Ectodermal cell (in vitro differentiated cells): ENCODE data around the gene EGFL8.

ENCODE experiments used
- H3K27ac ChIP-seq: 2 replicates; pipeline ENCODE4 v1.7.0; 2013; ENCODE audit warnings: mild to moderate bottlenecking, low read depth, low read length; ENCODE audit not compliant: insufficient read depth, poor library complexity, severe bottlenecking
- H3K27me3 ChIP-seq: 2 replicates; pipeline ENCODE4 v1.7.0; 2013; ENCODE audit warnings: mild to moderate bottlenecking, low read length; ENCODE audit not compliant: insufficient read depth, control insufficient read depth, poor library complexity, severe bottlenecking
- H3K36me3 ChIP-seq: one replicate; pipeline ENCODE4 v1.7.0; 2013; ENCODE audit warnings: low read length; ENCODE audit not compliant: control insufficient read depth, insufficient read depth
- H3K4me1 ChIP-seq: one replicate; pipeline ENCODE4 v1.7.0; 2013; ENCODE audit warnings: low read length; ENCODE audit not compliant: control insufficient read depth, insufficient read depth
- H3K4me3 ChIP-seq: 2 replicates; pipeline ENCODE4 v1.7.0; 2013; ENCODE audit warnings: low read depth, low read length, control low read depth; ENCODE audit not compliant: insufficient read depth
- H3K9me3 ChIP-seq: 2 replicates; pipeline ENCODE4 v1.7.0; 2013; ENCODE audit warnings: mild to moderate bottlenecking, low read length, moderate library complexity; ENCODE audit not compliant: control insufficient read depth
- WGBS, 2 experiments: methylation state at CpG; one replicate each; pipeline ENCODE4 v1.1.7; 2013; ENCODE audit warnings: missing lambda C conversion rate in 2 of 2; 5-methylcytosine and 5-hydroxymethylcytosine counted together

EGFL8 gene

GRCh38 chr6:32127717-32128592 is 36.4 kb upstream of the EGFL8 start, which contains the start of gene ATF6B:
Gene ATF6B (minus strand): TSS chr6:32128246. CDS start chr6:32128207, 39 bp downstream.
- peaks cover 24% of the 10 kb centered on the region for H3K4me1 ChIP-seq
- 0% methylated on average over 44 of the region's 44 CpGs for WGBS, 2 experiments

DNA sequence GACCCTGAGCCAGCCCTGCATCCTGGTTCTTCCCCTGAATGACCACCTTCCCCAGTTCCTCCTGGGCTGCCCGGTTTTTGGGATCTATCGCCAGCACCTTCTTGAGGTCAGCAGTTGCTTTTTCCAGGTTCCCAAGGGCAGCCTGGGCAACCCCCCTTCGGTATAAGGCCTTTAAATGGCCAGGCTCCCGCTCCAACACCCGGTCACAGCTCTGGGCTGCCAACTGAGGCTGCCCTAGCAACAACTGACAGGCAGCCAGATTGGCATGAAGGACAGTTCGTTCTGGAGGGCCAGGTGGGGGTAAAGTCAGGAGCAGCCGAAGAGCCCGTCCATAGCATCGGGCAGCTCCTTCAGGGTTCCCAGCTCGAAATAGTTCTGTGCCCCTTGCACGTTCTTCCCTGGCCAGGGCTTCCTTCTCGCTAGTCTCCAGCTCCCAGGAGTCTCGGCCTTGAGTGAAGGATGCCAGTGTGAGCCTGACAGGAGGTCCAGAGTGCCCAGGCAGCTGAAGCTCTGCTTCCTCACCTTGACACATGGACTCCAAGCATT is 35.6 kb upstream of the EGFL8 start:
- H3K9me3 ChIP-seq: no peaks in the 10 kb centered on the region
- H3K36me3 ChIP-seq: no peaks in the 10 kb centered on the region
- peaks cover 24% of the 10 kb centered on the region for H3K4me1 ChIP-seq
- WGBS, 2 experiments: 88 to 91% methylated on average over 13 of the region's 13 CpGs
- peaks cover under 1% of the 10 kb centered on the region for H3K27me3 ChIP-seq
- peak overlapping the region; percentile 96 for H3K4me3 ChIP-seq
- H3K27ac ChIP-seq: no peak overlapping the region

More at GRCh38 chr6:32127717-32128592, 36.4 kb upstream of the EGFL8 start, which contains the start of gene ATF6B:
- Histone ChIP-seq H3K9me3 (no peaks in the 10 kb centered on the region), H3K36me3 (no peaks in the 10 kb centered on the region), H3K4me3 (peak within 1 kb of the TSS; percentile 96), H3K27me3 (no peaks in the 10 kb centered on the region), H3K27ac (peak within 1 kb of the TSS; percentile 94)

DNA sequence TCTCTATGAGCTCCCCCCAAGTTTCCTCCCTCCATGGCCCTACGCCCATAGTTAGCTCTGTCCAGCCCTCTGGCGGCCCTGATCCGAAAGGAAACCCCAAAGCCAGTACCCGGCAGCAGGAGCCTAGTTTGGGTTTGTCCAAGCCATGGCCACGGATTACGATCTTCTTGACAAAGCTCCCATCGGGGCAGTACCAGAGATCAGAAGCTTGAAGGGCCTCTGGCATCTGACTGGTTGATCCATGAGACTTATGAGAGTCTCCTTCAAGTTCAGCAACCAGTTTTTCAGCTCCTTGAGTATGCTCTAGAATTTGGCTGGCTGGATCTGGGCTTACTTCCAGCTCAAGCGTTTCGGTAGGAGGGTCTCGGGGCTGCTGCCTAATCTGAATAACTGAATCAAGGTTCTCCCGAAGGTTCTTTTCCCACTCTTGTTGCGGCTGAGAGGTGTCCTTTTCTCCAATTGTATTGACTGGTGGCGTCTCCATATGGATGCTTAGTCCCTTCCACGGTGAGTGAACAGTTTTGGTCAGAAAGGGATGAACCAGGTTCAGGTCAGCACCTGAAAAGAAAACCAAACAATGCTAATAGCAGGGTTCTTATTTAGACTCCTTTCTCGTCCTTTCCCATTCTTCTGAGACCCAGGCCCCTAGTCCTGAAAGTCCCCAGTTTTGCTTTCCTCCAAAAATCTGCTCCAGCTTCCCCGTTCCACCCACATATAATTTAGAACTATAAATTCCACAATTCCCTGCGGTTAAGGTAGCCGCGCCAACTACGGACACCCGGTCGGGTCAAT is 34.9 kb upstream of the EGFL8 start:
- H3K4me3 ChIP-seq: peak overlapping the region; percentile 96
- 47% methylated on average over 22 of the region's 22 CpGs for WGBS, 2 experiments
- peak overlapping the region; percentile 44 for H3K27ac ChIP-seq
- H3K9me3 ChIP-seq: no peaks in the 10 kb centered on the region
- H3K4me1 ChIP-seq: peaks cover 24% of the 10 kb centered on the region
- no peaks in the 10 kb centered on the region for H3K36me3 ChIP-seq
- H3K27me3 ChIP-seq: peaks cover 4% of the 10 kb centered on the region

- Histone ChIP-seq H3K27me3 (peaks cover 4% of the 10 kb centered on the region), H3K4me1 (peaks cover 24% of the 10 kb centered on the region), H3K27ac (no peak overlapping the region), H3K36me3 (no peaks in the 10 kb centered on the region), H3K4me3 (no peak overlapping the region), H3K9me3 (no peaks in the 10 kb centered on the region)
- 87 to 93% methylated on average over 10 to 14 of the region's 14 CpGs for WGBS, 2 experiments
Measured at GRCh38 chr6:32131439-32131948, 32.9 kb upstream of the EGFL8 start.

GRCh38 chr6:32132110-32132509 is 32.3 kb upstream of the EGFL8 start:
- H3K4me1 ChIP-seq: peaks cover 18% of the 10 kb centered on the region
- H3K9me3 ChIP-seq: no peaks in the 10 kb centered on the region
- no peak overlapping the region for H3K27ac ChIP-seq
- no peak overlapping the region for H3K4me3 ChIP-seq
- H3K36me3 ChIP-seq: no peaks in the 10 kb centered on the region
- H3K27me3 ChIP-seq: peaks cover 4% of the 10 kb centered on the region

GRCh38 chr6:32133786-32134185 is 30.6 kb upstream of the EGFL8 start:
- 81 to 88% methylated on average over 4 of the region's 4 CpGs for WGBS, 2 experiments

DNA sequence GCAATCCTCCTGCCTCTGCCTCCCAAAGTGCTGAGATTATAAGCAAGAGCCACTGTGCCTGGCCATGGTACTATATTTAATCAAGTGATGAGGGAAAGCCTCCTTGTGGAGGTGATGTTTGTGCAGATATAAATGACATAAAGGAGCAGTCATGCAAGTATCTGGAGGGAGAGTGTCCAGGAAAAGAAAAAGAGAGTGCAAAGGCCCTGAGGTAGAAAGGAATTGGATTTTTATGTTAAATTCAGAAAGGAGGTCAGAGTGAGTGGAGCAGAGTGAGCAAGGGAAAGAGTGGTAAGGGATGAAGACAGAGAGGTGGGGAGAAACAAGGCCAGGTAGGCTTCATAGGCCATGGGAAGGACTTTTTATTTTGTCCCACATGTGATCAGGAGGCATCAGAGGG is 26.9 kb upstream of the EGFL8 start:
- H3K4me3 ChIP-seq: no peak overlapping the region
- H3K4me1 ChIP-seq: no peaks in the 10 kb centered on the region
- H3K9me3 ChIP-seq: no peaks in the 10 kb centered on the region
- H3K36me3 ChIP-seq: no peaks in the 10 kb centered on the region
- peaks cover 4% of the 10 kb centered on the region for H3K27me3 ChIP-seq
- no peak overlapping the region for H3K27ac ChIP-seq

More at GRCh38 chr6:32133786-32134185, 30.6 kb upstream of the EGFL8 start:
- Histone ChIP-seq H3K4me1 (peaks cover 9% of the 10 kb centered on the region), H3K27me3 (peaks cover 4% of the 10 kb centered on the region), H3K9me3 (no peaks in the 10 kb centered on the region), H3K36me3 (no peaks in the 10 kb centered on the region), H3K27ac (no peak overlapping the region), H3K4me3 (no peak overlapping the region)

- Histone ChIP-seq H3K4me1 (no peaks in the 10 kb centered on the region), H3K9me3 (no peaks in the 10 kb centered on the region), H3K27me3 (no peaks in the 10 kb centered on the region), H3K4me3 (no peak overlapping the region), H3K27ac (no peak overlapping the region), H3K36me3 (no peaks in the 10 kb centered on the region)
- 93 to 95% methylated on average over 5 of the region's 5 CpGs for WGBS, 2 experiments
Measured at GRCh38 chr6:32139590-32139989, 24.8 kb upstream of the EGFL8 start.

GRCh38 chr6:32140420-32141046 is 23.9 kb upstream of the EGFL8 start:
- WGBS, 2 experiments: 87 to 94% methylated on average over 5 of the region's 5 CpGs
- Histone ChIP-seq H3K4me1 (no peaks in the 10 kb centered on the region), H3K9me3 (no peaks in the 10 kb centered on the region), H3K27me3 (no peaks in the 10 kb centered on the region), H3K27ac (no peak overlapping the region), H3K36me3 (no peaks in the 10 kb centered on the region), H3K4me3 (no peak overlapping the region)
